Spleen (tissue), 11 donors: ENCODE results near the gene NRG3. TPM values are rescaled to one million over a fixed set of nuclear protein-coding genes. Genes with fewer than 3 reads are reported as not detected.

Experiments used
- DNase-seq: peaks from one replicate; pipeline ENCODE4 v3.0.0-alpha.2; 2020
- H3K27ac ChIP-seq, 8 donors: fragments of 200-600 bp; sonication (generic) in 7 of 8; 1 replicate in 4 of 8; 2 replicates in 4 of 8; pipeline versions ENCODE4 v1.5.0 to v1.8.0; 2016 to 2021; ENCODE audit warnings: inconsistent platforms in 4 of 8, mild to moderate bottlenecking in 4 of 8, moderate library complexity in 1 of 8
- H3K27me3 ChIP-seq, 7 donors: fragments of 200-600 bp; sonication (generic) in 6 of 7; replicated peaks in 1 of 7; 1 replicate in 4 of 7; 2 replicates in 3 of 7; pipeline versions ENCODE4 v1.5.0 to v1.8.0; 2016 to 2021; ENCODE audit warnings: inconsistent platforms in 3 of 7, mild to moderate bottlenecking in 1 of 7
- H3K36me3 ChIP-seq, 6 donors: fragments of 200-600 bp; sonication (generic) in 5 of 6; 1 replicate in 4 of 6; 2 replicates in 2 of 6; pipeline versions ENCODE4 v1.5.0 to v1.8.0; 2016 to 2021; ENCODE audit warnings: inconsistent platforms in 2 of 6
- H3K4me1 ChIP-seq, 6 donors: fragments of 200-600 bp; sonication (generic) in 5 of 6; 1 replicate in 3 of 6; 2 replicates in 3 of 6; pipeline versions ENCODE4 v1.5.0 to v1.8.0; 2016 to 2021; ENCODE audit warnings: inconsistent platforms in 3 of 6
- H3K4me3 ChIP-seq, 8 donors: fragments of 200-600 bp; sonication (generic) in 7 of 8; 1 replicate in 4 of 8; 2 replicates in 4 of 8; pipeline versions ENCODE4 v1.5.0 to v1.8.0; 2016 to 2021; ENCODE audit warnings: inconsistent platforms in 4 of 8, mild to moderate bottlenecking in 4 of 8, moderate library complexity in 2 of 8
- H3K9me3 ChIP-seq, 8 donors: fragments of 200-600 bp; sonication (generic) in 7 of 8; 1 replicate in 4 of 8; 2 replicates in 4 of 8; pipeline versions ENCODE4 v1.5.0 to v1.8.0; 2016 to 2021; ENCODE audit warnings: inconsistent platforms in 4 of 8
- POLR2A ChIP-seq, 3 donors: fragments of 450-650 bp; IDR thresholded peaks; one replicate each; pipeline ENCODE4 v1.5.1; 2017; ENCODE audit warnings: antibody characterized with exemption in 3 of 3, mild to moderate bottlenecking in 1 of 3
- POLR2AphosphoS5 ChIP-seq, 3 donors: sonication (generic); formaldehyde crosslinking; IDR thresholded peaks; one replicate each; pipeline ENCODE4 v1.5.1; 2017; ENCODE audit warnings: antibody characterized with exemption in 3 of 3
- whole genome bisulfite sequencing, 5 donors: extraction: QIAGEN DNeasy Blood & Tissue Kit in 3 of 5; methylation state at CpG; one replicate each; pipeline versions ENCODE4 v1.1.5 to v1.1.7; 2013 to 2018; 5-methylcytosine and 5-hydroxymethylcytosine counted together
- intact Hi-C: fragments of 100-400 bp; cut with DNase I; formaldehyde crosslinking; loops from one replicate; pipeline ENCODE4 v1.15.0; 2023; ENCODE audit warnings: low total_unique reads
- polyA plus RNA-seq, 3 donors: library from polyadenylated mRNA; stranded (reverse); fragments of 200-250 nt; gene quantifications; one replicate each; pipeline ENCODE4 v1.2.1, GENCODE V29; 2013
- total RNA-seq, 7 donors: library from RNA; depleted of rRNA in 3 of 7; stranded (reverse); fragments of >200 nt in 3 of 7; fragmentation: NEBNext Ultra II Directional in 4 of 7; extraction: Animal tissue kit (Norgen Biotek cat#: 25700) in 4 of 7; gene quantifications; one replicate each; pipeline versions ENCODE4 v1.1.0 to v1.2.1, GENCODE V29; 2016 to 2021
- TF ChIP-seq, protein P1 (sequence below), 11 experiments: fragments of 200-600 bp in 7 of 11; fragments of 450-650 bp in 4 of 11; sonication (generic) in 4 of 11; IDR thresholded peaks in 8 of 11; conservative IDR thresholded peaks in 3 of 11; 1 replicate in 7 of 11; 2 replicates in 4 of 11; pipeline versions ENCODE4 v1.4.0 to v1.8.0; 2016 to 2021; ENCODE audit warnings: antibody characterized with exemption in 11 of 11, inconsistent platforms in 4 of 11, mild to moderate bottlenecking in 1 of 11
- donor health status: healthy with polysubstance abuse.
- donor health status: DM: no; HTN: no; CAD: no; lungs with moderate emphysema.
- donor health status: DM: no; HTN: no; CAD: no.
- donor health status: Bipolar disorder and iron deficiency.
- donor health status: healthy.
- donor health status: DM: no; HTN: no; CAD: no.
- donor health status: DM: yes; HTN: yes; CAD: no.

The NRG3 gene
- total and polyA plus RNA-seq, 10 donors = 0.10 to 0.22 (median 0.21) TPM; not detected in 7

GRCh38 chr10:82194419-82194818 is 319.4 kb downstream of the NRG3 start:
- 81 to 91% (median 88%) methylated on average over 7 of the region's 7 CpGs for WGBS, 5 donors

GRCh38 chr10:82206831-82207230 is 331.8 kb downstream of the NRG3 start:
- intact Hi-C loops = no loop called here
- Histone ChIP-seq H3K27me3 (no peaks in the 10 kb centered on the region), H3K27ac (no peak overlapping the region), H3K9me3 (peaks cover 0 to 10% (median 0%) of the 10 kb centered on the region in 8 donors), H3K4me1 (no peaks in the 10 kb centered on the region), H3K36me3 (no peaks in the 10 kb centered on the region), H3K4me3 (no peak overlapping the region)
- no peak for DNase-seq
- 85 to 98% (median 90%) methylated on average over 2 of the region's 2 CpGs for WGBS, 5 donors
- TF ChIP-seq POLR2A (IDR thresholded peaks at IDR 0.05) = no peak
- TF ChIP-seq POLR2AphosphoS5 (IDR thresholded peaks at IDR 0.05) = no peak
- TF ChIP-seq, protein P1, sequence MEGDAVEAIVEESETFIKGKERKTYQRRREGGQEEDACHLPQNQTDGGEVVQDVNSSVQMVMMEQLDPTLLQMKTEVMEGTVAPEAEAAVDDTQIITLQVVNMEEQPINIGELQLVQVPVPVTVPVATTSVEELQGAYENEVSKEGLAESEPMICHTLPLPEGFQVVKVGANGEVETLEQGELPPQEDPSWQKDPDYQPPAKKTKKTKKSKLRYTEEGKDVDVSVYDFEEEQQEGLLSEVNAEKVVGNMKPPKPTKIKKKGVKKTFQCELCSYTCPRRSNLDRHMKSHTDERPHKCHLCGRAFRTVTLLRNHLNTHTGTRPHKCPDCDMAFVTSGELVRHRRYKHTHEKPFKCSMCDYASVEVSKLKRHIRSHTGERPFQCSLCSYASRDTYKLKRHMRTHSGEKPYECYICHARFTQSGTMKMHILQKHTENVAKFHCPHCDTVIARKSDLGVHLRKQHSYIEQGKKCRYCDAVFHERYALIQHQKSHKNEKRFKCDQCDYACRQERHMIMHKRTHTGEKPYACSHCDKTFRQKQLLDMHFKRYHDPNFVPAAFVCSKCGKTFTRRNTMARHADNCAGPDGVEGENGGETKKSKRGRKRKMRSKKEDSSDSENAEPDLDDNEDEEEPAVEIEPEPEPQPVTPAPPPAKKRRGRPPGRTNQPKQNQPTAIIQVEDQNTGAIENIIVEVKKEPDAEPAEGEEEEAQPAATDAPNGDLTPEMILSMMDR (IDR thresholded peaks at IDR 0.05 in 8 of 11, conservative IDR thresholded peaks at IDR 0.05 in 3 of 11) = no peak

More at GRCh38 chr10:82194419-82194818, 319.4 kb downstream of the NRG3 start:
- DNase-seq = no peak
- Histone ChIP-seq H3K4me3 (no peak overlapping the region), H3K36me3 (no peaks in the 10 kb centered on the region), H3K27me3 (no peaks in the 10 kb centered on the region), H3K27ac (no peak overlapping the region), H3K9me3 (peaks cover 0 to 13% (median 0%) of the 10 kb centered on the region in 8 donors), H3K4me1 (no peaks in the 10 kb centered on the region)
- no peak for TF ChIP-seq POLR2AphosphoS5 (IDR thresholded peaks at IDR 0.05)
- intact Hi-C loops = no loop called here

DNA sequence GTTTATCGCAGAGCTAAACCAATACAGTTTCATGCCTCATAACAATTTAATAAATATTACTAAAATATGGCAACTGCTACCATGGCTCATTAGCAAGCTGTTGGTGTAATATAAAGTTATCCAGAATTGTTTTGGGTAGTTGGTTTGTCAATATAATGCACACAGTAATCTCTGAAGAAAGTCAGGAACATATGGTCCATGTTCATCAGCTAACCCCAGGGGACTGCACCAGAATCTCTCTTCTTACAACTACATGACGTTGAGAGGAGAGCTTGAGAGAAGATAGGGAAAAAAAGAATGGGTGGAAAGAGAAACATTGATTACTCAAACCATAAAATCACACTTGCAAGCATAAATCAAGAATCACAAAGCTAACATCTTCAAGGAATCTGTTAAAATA is 333.7 kb downstream of the NRG3 start:
- no peak for TF ChIP-seq POLR2AphosphoS5 (IDR thresholded peaks at IDR 0.05)
- no peak for TF ChIP-seq POLR2A (IDR thresholded peaks at IDR 0.05)
- TF ChIP-seq, protein P1 (IDR thresholded peaks at IDR 0.05 in 8 of 11, conservative IDR thresholded peaks at IDR 0.05 in 3 of 11) = no peak
- Histone ChIP-seq H3K4me3 (no peak overlapping the region), H3K36me3 (no peaks in the 10 kb centered on the region), H3K4me1 (no peaks in the 10 kb centered on the region), H3K27ac (no peak overlapping the region), H3K9me3 (peaks cover 0 to 10% (median 0%) of the 10 kb centered on the region in 8 donors), H3K27me3 (no peaks in the 10 kb centered on the region)
- WGBS, 5 donors = 67 to 74% (median 73%) methylated on average over 2 of the region's 2 CpGs
- intact Hi-C loops = no loop called here
- no peak for DNase-seq

DNA sequence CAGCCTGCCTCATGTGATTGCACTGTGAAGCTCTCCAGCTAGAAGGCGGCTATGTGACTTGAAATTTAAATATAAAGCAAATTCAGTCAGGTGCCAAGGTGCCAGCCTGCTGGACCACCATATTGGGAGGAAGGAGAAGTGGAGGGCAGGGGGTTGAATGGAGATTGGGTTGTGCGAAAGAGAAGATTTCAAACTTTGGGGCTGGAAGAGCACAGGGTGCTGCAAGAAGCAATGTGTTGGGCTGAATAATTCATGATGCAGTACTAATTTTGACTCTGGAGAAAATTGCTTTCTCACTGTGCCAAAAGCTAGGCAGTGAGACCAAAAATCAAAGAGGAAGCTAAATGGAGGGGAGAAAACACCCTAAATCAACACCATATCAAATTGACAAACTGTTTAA is 335.3 kb downstream of the NRG3 start:
- Histone ChIP-seq H3K27me3 (no peaks in the 10 kb centered on the region), H3K4me3 (no peak overlapping the region), H3K9me3 (peaks cover 0 to 9% (median 0%) of the 10 kb centered on the region in 8 donors), H3K36me3 (no peaks in the 10 kb centered on the region), H3K27ac (no peak overlapping the region), H3K4me1 (no peaks in the 10 kb centered on the region)
- 82 to 92% (median 87%) methylated on average over 2 of the region's 2 CpGs for WGBS, 5 donors
- intact Hi-C loops = no loop called here
- TF ChIP-seq, protein P1 (IDR thresholded peaks at IDR 0.05 in 8 of 11, conservative IDR thresholded peaks at IDR 0.05 in 3 of 11) = no peak
- TF ChIP-seq POLR2A (IDR thresholded peaks at IDR 0.05) (no peak), POLR2AphosphoS5 (IDR thresholded peaks at IDR 0.05) (no peak)
- no peak for DNase-seq

- 23 to 37% (median 32%) methylated on average over 3 of the region's 3 CpGs for WGBS, 5 donors
- Histone ChIP-seq H3K9me3 (peaks cover 0 to 7% (median 0%) of the 10 kb centered on the region in 8 donors), H3K4me3 (no peak overlapping the region), H3K4me1 (no peaks in the 10 kb centered on the region), H3K27me3 (no peaks in the 10 kb centered on the region), H3K27ac (no peak overlapping the region), H3K36me3 (no peaks in the 10 kb centered on the region)
- intact Hi-C loops = no loop called here
- no peak for DNase-seq
- TF ChIP-seq POLR2AphosphoS5 (IDR thresholded peaks at IDR 0.05) = no peak
- no peak for TF ChIP-seq POLR2A (IDR thresholded peaks at IDR 0.05)
- TF ChIP-seq, protein P1 (IDR thresholded peaks at IDR 0.05 in 8 of 11, conservative IDR thresholded peaks at IDR 0.05 in 3 of 11) = no peak
These were observed 336.4 kb downstream of the NRG3 start for GRCh38 chr10:82211346-82211745.
